Measurements from ENCODE around the gene KLC4.
"Not testable (repeated sequence)": the region's sequence is repeated elsewhere in the genome, so short reads cannot be mapped to it uniquely, and the experiment has no call there.

The KLC4 gene

DNA sequence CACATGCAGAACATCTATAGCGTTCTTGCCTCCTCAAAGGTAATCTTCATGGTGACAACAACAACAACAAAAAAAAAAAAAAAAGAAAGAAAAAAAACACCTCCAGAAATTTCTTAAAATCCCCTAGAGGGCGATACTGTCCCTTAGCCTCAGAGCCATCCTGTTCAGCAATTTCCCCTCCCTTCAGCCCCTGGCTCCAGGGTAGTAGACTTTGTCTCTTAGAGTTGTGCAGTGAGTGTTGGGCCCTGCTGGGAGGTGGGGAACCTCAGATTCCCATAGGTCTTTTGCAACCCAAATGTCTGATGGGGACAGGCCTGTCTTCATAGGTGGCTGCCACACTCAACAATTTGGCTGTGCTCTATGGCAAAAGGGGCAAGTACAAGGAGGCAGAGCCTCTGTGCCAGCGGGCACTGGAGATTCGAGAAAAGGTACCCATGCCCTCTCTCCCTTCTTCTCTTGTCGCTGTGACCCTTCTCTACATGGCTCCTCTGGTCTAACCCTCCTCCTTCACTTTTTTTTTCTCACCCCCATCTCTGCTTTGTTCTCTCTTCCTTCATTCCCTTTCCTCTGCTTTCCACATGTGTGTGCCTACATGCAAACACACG lies 10.7 kb downstream of the KLC4 start:
- peak; percentile 65 for DNase-seq (ENCODE audit: low spot score)

DNA sequence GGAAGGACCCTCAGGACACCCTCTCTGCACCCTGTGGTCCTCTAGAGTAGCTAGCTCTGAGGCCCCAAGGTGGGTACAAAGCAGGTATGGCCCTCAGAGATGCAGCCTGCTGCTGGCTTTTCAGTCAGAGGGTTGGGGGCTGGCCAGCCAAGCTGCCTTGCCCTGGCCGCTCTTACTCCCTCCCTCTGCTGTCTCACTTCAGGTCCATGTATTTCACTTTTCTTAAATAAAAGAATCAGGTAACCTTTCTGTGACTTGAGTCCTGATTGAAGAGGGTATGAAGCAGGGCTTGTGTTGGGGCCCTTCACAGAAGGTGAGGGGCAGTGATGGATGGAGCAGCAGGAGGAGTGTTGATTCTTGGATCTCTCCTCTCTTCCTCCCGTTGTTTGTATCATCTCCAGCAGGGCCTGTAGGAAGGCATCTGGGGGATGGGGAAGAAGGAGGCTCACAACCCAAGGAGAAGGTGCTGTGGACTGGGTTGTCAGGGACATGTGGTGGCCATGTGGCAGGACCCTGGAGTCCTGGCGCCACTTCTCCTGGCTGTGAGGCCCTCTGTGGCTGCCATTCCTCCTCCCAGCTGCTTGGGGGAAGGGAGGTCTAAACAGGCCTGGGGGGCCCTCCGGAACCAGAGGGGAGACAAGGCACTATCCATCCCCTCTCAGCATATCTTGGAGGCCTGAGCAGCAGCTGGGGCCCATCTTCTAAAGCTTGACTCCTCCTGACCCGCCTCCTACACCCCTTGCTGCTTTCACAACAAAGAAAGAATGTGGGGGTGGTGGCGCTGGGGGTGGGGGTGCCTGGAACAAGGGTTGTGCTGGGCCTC lies 15.6 kb downstream of the KLC4 start:
- no peak for DNase-seq (ENCODE audit: low spot score)

DNA sequence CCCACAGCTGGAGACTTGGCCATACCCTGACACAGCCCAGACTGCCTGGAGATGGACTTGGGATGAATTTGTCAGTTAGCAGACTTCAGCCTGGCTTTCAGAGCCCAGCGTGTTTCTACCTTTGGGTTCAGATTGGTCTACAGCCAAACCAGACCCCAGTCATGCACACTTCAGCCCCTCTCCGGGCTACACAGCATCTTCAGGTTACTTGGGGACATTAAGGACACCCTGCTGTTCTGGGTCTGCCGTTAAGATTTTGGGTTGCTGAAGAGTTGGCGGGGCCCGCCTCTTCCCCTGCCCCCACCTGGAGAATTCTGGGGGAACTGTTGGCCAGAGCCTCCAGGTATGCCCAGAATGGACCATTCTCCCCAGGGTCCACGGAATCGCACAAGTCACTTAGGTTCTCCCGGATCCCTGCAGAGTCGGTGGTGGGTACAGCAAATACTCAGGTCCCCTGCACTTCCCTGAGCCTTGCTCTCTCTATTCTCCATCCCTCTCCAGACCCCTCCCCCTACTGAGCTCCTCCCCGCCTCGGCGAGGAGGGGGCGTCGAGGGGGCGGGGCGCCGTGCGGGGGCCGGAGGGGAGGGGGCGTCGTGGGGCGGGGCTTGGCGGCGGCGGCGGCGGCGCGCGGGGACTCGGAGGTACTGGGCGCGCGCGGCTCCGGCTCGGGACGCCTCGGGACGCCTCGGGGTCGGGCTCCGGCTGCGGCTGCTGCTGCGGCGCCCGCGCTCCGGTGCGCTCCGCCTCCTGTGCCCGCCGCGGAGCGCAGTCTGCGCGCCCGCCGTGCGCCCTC lies 16.4 kb downstream of the KLC4 start, which contains the start of gene PTK7:
Gene PTK7 (plus strand): TSS at position 645 of the 794 bp plus-strand sequence. CDS start 175 bp downstream, outside the sequence.
- peak; percentile 55 for DNase-seq (ENCODE audit: low spot score)

DNA sequence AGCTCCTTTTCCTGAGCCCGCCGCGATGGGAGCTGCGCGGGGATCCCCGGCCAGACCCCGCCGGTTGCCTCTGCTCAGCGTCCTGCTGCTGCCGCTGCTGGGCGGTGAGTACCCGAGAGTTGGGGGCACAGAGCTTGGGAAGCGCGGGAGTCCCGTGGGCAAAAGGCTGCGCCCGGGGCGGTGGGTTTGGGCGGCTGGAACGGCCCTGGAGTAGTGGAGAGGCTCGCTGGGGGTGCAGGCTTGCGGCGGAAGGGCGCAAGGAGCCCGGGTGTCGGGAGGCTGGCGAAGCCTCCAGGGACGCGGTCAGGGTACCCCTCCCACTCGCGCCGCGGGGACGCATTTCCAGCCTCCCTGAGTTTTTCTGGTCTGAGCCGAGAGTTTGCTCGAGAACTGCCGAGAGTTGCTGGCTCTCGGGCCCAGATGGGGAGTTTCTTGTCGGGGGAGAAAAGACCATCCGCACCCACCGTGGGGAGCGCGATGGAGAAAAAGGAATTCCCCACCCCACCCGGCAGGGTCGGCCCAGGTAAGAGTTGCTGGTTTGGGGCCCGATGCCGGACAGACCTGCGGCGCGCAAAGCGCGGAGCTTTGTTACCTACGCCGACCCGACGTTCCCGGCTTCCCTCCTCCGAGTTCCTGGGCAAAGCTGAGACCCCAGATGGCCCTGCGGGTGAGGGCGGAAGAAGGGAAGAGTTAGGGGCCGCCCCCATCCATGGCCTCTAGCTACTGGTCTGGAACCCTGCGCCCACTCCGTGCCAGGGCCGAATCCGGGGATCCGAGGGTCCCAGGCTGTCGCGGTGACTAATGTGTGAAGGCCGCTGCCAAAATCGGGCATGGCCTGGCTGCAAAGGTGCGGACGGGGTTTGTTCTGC lies 17.3 kb downstream of the KLC4 start:
- peak; percentile 58 for DNase-seq (ENCODE audit: low spot score)

DNA sequence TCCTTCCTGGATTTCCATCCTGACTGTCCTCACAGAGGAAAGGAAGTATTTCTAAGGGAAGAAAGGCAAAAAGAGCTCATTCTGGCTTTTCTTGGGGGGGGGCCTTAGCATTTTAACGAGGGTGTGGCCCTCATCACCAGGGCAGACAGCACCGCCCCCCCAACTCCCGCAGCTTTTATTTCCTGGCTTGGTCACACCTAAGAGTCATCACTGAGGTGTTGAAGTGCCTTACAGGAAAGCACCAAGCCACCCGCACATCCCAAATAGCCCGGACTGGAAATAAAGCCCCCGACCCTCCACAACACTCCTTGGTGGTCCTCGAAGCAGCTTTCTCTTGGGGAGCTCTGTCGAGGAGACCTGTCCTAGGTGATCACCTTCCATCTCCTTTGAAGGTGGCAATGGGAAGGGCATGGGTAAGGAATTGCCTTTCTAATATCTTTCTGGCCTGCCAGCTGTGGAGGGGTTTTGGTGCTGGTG lies 17.9 kb downstream of the KLC4 start:
- DNase-seq (ENCODE audit: low spot score): no peak

DNA sequence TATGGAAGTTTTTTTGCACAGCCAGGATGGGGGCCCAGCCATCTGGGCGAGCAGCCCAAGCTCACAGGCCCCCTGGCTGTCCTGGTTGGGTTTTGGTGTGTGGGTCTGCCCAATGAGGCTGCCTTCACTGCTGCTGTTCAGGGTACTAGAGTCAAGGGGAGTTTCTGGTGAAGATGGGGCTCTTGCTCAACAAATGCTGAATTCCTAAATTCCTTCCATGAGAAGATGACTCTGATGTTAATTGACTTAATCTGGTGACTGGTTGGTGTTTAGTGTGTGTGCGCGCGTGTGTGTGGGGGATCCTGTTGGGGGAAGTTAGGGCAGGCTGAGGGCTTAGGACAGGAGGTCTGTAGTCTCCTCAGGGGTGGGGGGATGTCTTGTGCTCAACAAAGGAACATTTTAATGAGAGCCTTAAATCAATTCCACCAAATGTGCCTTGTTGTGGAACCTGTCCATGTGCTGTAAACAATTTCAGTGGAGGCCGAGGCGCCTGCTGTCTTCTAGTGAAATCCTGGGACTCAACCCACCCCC lies 18.6 kb downstream of the KLC4 start:
- DNase-seq (ENCODE audit: low spot score): no peak

DNA sequence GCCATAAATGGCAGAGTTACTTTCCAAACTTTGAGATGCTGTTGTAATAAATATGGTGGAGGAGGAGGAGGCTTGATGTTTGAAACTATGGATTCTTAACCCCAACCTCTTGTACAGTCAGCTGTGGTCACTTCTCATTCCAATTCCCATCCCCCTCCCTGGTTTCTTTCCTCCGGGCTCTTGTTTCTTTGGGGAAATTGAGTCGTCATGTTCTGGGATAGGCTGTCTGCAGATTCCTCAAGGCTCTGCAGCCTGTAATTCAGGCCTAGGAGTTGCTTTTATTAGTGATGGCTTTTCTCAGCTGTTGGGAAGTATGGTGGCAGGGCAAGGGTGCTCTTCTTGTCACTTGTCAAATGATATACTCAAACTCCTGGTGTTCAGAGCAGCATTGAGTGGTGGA lies 19.3 kb downstream of the KLC4 start:
- DNase-seq (ENCODE audit: low spot score): no peak

DNA sequence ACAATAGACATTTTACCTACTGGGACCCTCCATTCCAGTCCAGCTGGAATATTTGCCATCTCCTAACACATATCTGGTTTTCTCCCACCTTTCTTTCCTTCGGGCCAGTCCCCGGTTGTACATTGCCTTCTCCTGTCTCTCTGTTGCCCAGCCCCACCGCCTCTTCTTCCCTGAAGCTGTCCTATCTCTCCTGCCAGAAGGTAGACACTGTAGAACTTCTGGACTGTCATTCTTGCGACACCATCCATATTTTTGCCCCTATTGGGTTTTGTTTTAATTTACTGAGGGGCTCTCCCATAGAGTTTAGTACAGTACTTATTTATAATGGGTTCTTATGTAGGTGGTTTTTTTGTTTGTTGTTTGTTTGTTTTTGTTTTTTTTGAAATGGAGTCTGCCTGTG lies 21.6 kb downstream of the KLC4 start:
- DNase-seq (ENCODE audit: low spot score): no peak

DNA sequence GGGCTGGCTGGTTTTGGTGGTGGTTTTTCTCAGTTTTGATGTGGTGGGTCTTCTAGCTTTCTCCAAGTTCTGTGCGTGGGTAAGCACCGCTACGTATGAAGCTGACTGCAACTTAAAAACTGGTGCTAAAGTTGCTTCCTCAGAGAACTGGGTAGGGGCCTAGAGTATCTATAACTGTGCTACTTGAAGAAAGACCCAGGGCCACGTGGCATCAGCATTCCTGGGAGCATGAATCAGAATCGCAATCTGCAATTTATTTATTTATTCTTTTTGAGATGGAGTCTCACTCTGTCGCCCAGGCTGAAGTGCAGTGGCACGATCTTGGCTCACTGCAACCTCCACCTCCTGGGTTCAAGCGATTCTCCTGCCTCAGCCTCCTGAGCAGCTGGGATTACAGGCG lies 22.5 kb downstream of the KLC4 start:
- not testable (repeated sequence) for DNase-seq (ENCODE audit: low spot score)

DNA sequence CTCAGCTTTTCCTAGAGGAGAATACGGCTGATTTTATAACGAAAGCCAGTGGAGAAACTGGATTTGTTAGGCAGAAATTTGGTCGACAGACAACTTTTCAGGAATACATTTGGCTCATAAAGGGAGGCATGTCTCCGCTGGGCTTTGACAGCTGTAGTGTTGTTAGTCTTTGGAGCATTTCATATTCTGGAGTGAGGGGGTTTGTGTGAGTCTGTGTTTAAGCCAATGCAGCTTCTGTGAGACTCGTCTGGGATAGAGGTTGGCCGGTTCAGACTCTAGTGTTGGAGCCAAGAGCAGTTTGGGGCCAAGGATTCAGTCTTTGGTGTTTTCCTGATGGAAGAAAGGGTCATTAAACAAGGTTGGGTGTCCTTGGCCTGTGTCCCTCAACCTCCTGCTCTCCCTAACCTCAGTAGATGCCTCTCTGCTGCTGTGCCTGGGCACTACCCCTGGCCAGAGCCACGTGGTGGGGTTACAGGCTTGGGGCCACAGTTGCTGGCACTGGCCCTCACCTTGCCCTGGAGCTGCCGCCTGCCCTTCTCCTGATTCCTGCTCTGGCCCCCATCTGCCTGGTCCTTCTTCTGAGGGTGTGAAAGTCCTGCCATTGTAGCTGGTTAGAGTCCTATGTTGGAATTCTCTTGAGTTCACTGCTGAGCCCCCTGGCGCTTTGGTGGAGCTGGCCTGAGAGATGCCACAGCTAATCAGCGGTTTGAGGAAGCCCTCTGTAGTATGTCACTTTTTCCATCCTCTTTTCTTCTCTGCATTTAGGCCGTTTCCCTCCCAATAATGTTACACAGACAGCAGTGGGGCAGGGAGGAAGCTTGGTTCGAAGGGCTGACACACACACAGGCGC lies 23.6 kb downstream of the KLC4 start:
- no peak for DNase-seq (ENCODE audit: low spot score)

DNA sequence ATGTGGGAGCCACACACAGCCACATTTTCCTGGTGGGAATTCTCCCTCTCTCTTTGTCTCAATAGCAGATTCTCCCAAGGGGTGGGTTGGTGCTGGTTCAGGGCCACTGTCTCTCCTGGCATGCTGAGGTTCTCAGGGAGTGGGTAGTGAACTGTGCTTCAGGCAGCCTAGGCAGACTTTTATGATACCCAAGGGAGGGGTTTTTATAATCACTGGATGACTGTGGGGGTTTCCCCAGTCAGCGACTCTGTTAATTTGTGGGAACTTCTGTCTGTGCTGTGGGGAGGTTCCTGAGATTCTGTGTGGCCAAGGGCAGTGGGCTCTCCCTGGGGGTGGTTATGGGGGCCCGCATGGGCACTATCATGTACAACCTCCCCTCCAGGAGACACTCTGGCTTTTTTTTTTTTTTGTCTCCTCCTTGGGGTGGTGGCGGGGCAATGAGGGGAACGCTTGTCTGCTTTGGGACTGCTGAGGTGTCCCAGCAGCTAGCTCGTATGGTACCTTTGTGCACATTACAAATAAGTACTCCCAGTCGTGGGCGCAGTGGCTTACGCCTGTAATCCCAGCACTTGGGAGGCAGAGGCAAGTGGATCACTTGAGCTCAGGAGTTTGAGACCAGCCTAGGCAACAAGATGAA lies 26.7 kb downstream of the KLC4 start:
- no peak for DNase-seq (ENCODE audit: low spot score)

DNA sequence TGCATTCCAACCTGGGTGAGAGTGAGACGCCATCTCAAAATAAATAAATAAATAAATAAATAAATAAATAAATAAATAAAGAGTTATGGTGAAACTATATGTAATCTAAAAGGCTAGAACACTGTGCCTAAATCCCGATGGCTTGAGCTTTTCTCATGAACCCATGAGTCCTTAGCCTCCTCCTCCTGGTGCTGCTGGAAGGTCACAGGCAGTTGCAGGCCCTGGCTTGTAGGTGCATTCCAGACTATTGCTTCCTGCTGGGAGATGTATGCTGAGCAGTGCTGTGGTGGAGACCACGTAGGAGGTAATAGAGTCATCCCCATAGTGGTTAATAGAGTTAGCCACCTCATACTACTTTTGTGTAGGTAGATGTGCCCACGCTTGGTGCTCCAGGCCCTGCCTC lies 29.2 kb downstream of the KLC4 start:
- DNase-seq (ENCODE audit: low spot score): peak; percentile 67

DNA sequence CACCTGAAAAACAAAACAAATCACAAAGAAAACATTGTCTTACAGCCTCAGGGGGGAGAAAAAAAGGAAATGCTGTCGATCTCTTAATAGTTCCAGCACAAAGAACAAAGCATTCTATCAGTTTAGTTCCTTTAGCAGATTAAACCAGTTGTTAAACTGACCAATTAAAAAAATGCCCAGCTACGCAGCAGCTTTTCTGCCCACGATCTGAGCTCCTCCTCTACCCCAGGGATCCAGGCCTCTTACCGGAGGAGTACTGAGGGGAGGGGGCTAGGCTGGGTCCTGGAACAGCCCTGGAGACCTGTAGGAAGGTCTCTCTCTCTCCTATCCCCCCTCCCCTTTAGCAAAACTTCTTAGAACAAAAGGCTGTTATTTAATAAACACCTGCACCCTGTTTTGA lies 30.0 kb downstream of the KLC4 start:
- DNase-seq (ENCODE audit: low spot score): no peak

DNA sequence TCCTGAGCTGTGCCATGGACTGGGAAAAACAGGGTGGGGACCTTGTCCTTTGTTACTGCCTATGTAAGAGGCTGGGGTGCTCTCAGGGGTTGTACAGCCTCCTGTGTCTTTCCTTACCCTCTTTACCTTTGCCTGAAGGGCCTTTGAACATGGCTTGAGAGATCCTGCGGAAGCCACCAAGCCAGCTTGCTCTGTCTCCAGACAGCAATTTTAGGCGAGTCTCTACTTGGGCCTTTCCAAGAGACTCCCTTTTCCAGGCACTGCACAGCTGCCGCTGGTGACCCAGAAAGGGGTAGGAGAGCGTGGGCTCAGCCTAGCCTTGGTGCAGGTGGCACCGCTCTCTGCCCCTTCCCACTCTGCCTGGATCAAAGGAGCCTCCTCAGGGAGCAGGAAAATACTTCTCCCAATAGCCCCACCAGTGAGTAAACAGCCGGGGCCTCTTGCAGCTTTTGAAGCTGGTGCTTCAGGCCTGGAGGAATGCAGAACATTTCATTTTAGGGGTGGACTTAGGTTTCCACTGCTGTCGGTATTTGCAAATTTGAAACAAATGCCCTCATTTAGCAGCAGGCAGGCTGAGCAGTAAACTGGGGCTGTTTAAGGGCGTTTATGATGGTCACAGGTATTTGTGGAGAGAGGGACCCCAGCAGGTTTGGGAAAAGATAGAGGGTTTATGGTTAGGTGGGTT lies 30.6 kb downstream of the KLC4 start:
- no peak for DNase-seq (ENCODE audit: low spot score)

DNA sequence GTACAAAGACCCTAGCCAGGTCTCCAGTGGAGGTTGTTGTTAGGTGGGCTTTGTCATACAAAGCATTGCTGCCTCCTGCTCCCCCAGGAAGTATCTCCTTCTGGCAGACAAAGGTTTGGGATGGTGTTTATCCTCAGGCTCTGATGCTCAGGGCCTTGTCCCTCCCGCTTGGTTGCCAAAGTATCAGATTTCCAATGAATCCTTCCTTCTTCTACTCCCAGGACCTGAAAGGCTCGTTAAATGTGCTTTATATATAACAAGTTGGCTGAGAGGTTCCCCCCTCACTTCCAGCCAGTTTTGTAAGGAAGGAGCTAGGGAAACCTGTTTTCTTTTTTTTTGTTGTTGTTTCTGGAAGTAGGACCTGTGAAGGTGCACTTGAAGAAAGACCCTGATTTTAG lies 31.1 kb downstream of the KLC4 start:
- no peak for DNase-seq (ENCODE audit: low spot score)

DNA sequence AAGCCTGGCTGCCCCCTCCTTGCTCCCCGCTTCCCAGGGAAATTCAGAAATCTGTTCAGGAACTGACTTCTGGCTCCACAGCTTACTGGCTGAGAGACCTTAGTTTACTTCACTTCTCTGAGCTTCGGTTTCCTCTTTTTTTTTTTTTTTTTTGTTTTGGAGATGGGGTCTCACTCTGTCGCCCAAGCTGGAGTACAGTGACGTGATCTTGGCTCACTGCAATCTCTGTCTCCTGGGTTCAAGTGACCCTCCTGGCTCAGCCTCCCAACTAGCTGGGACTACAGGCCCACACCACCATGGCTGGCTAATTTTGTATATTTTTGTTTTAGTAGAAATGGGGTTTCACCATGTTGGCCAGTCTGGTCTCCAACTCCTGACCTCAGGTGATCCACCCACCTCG lies 31.6 kb downstream of the KLC4 start:
- no peak for DNase-seq (ENCODE audit: low spot score)

DNA sequence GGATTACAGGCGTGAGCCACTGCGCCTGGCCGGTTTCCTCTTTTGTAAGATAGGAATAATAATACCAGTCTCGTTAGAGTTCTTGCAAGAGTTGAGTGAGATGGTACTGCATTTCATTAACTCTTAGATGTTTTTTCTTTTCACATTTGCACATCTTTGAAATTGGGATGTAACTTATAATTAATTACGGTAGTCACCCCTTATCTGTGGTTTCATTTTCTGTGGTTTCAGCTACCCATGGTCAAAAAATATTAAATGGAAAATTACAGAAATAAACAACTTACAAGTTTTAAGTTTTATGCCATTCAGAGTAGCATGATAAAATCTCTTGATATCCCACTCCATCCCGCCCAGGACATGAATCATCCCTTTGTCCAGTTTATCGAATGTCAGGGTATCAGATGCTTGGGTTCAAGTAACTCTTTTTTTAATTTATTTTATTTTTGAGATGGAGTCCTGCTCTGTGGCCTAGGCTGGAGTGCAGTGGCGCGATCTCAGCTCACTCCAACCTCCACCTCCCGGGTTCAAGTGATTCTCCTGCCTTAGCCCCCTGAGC lies 32.1 kb downstream of the KLC4 start:
- no peak for DNase-seq (ENCODE audit: low spot score)

DNA sequence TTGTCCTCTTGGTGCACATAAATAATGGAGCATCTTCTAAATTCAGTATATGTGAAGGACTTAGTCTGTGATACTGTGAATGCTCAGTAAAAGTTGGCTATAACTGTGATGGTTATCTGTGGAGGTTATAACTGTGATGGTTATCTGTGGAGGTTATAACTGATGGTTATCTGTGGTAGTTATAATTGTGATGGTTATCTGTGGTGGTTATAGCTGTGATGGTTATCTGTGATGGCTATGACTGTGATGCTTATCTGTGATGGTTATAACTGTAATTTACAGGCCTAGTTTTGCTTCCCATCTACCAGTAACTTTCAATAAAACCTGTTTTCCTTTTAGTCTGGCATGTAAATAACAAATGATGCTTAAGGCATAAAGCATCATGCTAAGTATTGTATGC lies 33.2 kb downstream of the KLC4 start:
- DNase-seq (ENCODE audit: low spot score): no peak
